Left lung (tissue), 10 donors: Measurements from ENCODE around the gene PTPRA. TPM values are rescaled to one million over a fixed set of nuclear protein-coding genes. Genes with fewer than 3 reads are reported as not detected.
"Not testable (repeated sequence)": the region's sequence is repeated elsewhere in the genome, so short reads cannot be mapped to it uniquely, and the experiment has no call there.

ENCODE experiments used
- ATAC-seq: fragments of 200-7000 bp; cut with Tn5 transposase; one replicate; pipeline ENCODE4 v1.9.1; 2020; ENCODE audit warnings: moderate library complexity
- DNase-seq, 4 donors: peaks; one replicate each; pipeline ENCODE4 v3.0.0-alpha.2; 2013 to 2020
- H3K27ac ChIP-seq, 2 donors: fragments of 200-600 bp; sonication (generic) in 1 of 2; one replicate each; pipeline versions ENCODE4 v1.5.0 to v1.8.0; 2020 to 2021
- H3K27me3 ChIP-seq, 2 donors: fragments of 200-600 bp; sonication (generic) in 1 of 2; one replicate each; pipeline versions ENCODE4 v1.5.0 to v1.8.0; 2020 to 2021
- H3K36me3 ChIP-seq, 2 donors: fragments of 200-600 bp; sonication (generic) in 1 of 2; one replicate each; pipeline versions ENCODE4 v1.5.0 to v1.8.0; 2020 to 2021
- H3K4me1 ChIP-seq, 2 donors: fragments of 200-600 bp; one replicate each; pipeline ENCODE4 v1.8.0; 2021
- H3K4me3 ChIP-seq, 2 donors: fragments of 200-600 bp; sonication (generic) in 1 of 2; one replicate each; pipeline versions ENCODE4 v1.5.0 to v1.8.0; 2020 to 2021; ENCODE audit warnings: mild to moderate bottlenecking in 1 of 2
- H3K9me3 ChIP-seq, 2 donors: fragments of 200-600 bp; sonication (generic) in 1 of 2; one replicate each; pipeline versions ENCODE4 v1.5.0 to v1.8.0; 2020 to 2021
- CTCF ChIP-seq, 2 donors: fragments of 200-600 bp; sonication (generic) in 1 of 2; IDR thresholded peaks; one replicate each; pipeline versions ENCODE4 v1.5.0 to v1.8.0; 2021; ENCODE audit warnings: antibody characterized with exemption in 2 of 2
- intact Hi-C, 2 donors: fragments of 100-400 bp; cut with DNase I; formaldehyde crosslinking; loops; one replicate each; pipeline versions ENCODE4 v1.11.2 to v1.14.2; 2022
- polyA plus RNA-seq, 6 donors: library from polyadenylated mRNA; unstranded; fragments of 120-200 nt; gene quantifications; one replicate each; pipeline ENCODE4 v1.2.1, GENCODE V29; 2013; ENCODE audit not compliant: insufficient read length in 6 of 6
- total RNA-seq, 2 donors: library from RNA; stranded (reverse); fragmentation: NEBNext Ultra II Directional; extraction: Animal tissue kit (Norgen Biotek cat#: 25700); gene quantifications; one replicate each; pipeline ENCODE4 v1.2.1, GENCODE V29; 2021
- donor health status: DM: no; HTN: yes; CAD: no.
- donor health status: DM: no; HTN: no; CAD: no.

PTPRA gene
- total and polyA plus RNA-seq, 8 donors = 51.0 to 88.1 (median 78.6) TPM

GRCh38 chr20:3021777-3022176, 148.5 kb downstream of the PTPRA start:
- peaks cover 0 to 72% of the 10 kb centered on the region in 2 donors for H3K36me3 ChIP-seq
- no peaks in the 10 kb centered on the region for H3K9me3 ChIP-seq
- DNase-seq (no peak), ATAC-seq (no peak)
- intact Hi-C loops = no loop called here
- no peaks in the 10 kb centered on the region for H3K4me1 ChIP-seq
- H3K27me3 ChIP-seq = no peaks in the 10 kb centered on the region
- no peak overlapping the region for H3K27ac ChIP-seq
- TF ChIP-seq CTCF (IDR thresholded peaks at IDR 0.05) = no peak
- H3K4me3 ChIP-seq = no peak overlapping the region

GRCh38 chr20:3022559-3023490, 149.5 kb downstream of the PTPRA start:
- H3K27me3 ChIP-seq, H3K27ac ChIP-seq, ATAC-seq, H3K4me1 ChIP-seq, intact Hi-C loops, DNase-seq, H3K9me3 ChIP-seq, H3K4me3 ChIP-seq: not testable (repeated sequence)
- H3K36me3 ChIP-seq = peaks cover 0 to 74% of the 10 kb centered on the region in 2 donors

- Histone ChIP-seq H3K27ac (no peak overlapping the region), H3K4me3 (no peak overlapping the region), H3K27me3 (no peaks in the 10 kb centered on the region), H3K9me3 (no peaks in the 10 kb centered on the region), H3K4me1 (no peaks in the 10 kb centered on the region), H3K36me3 (peaks cover 0 to 97% of the 10 kb centered on the region in 2 donors)
- DNase-seq = no peak
- no peak for TF ChIP-seq CTCF (IDR thresholded peaks at IDR 0.05)
- intact Hi-C loops = no loop called here
- ATAC-seq = no peak
These were observed 154.7 kb downstream of the PTPRA start for GRCh38 chr20:3027987-3028386.

- TF ChIP-seq CTCF (IDR thresholded peaks at IDR 0.05) = no peak
- no peak for ATAC-seq
- Histone ChIP-seq H3K27ac (no peak overlapping the region), H3K36me3 (peaks cover 0 to 94% of the 10 kb centered on the region in 2 donors), H3K27me3 (no peaks in the 10 kb centered on the region), H3K9me3 (no peaks in the 10 kb centered on the region), H3K4me1 (no peaks in the 10 kb centered on the region), H3K4me3 (no peak overlapping the region)
- intact Hi-C loops = no loop called here
- DNase-seq = no peak
These were observed 158.4 kb downstream of the PTPRA start for GRCh38 chr20:3031524-3032147.

GRCh38 chr20:3032624-3033023, 159.3 kb downstream of the PTPRA start:
- intact Hi-C loops = no loop called here
- H3K36me3 ChIP-seq = peaks cover 0 to 94% of the 10 kb centered on the region in 2 donors

More at GRCh38 chr20:3032624-3033023, 159.3 kb downstream of the PTPRA start:
- DNase-seq (no peak), ATAC-seq (no peak)
- Histone ChIP-seq H3K9me3 (no peaks in the 10 kb centered on the region), H3K27me3 (no peaks in the 10 kb centered on the region), H3K4me1 (no peaks in the 10 kb centered on the region), H3K27ac (no peak overlapping the region), H3K4me3 (no peak overlapping the region)
- no peak for TF ChIP-seq CTCF (IDR thresholded peaks at IDR 0.05)
